ENCODE measurements around the gene CALCB.
A peak's percentile ranks its signal among the peaks of the same experiment; 100 is the strongest.

CALCB gene

DNA sequence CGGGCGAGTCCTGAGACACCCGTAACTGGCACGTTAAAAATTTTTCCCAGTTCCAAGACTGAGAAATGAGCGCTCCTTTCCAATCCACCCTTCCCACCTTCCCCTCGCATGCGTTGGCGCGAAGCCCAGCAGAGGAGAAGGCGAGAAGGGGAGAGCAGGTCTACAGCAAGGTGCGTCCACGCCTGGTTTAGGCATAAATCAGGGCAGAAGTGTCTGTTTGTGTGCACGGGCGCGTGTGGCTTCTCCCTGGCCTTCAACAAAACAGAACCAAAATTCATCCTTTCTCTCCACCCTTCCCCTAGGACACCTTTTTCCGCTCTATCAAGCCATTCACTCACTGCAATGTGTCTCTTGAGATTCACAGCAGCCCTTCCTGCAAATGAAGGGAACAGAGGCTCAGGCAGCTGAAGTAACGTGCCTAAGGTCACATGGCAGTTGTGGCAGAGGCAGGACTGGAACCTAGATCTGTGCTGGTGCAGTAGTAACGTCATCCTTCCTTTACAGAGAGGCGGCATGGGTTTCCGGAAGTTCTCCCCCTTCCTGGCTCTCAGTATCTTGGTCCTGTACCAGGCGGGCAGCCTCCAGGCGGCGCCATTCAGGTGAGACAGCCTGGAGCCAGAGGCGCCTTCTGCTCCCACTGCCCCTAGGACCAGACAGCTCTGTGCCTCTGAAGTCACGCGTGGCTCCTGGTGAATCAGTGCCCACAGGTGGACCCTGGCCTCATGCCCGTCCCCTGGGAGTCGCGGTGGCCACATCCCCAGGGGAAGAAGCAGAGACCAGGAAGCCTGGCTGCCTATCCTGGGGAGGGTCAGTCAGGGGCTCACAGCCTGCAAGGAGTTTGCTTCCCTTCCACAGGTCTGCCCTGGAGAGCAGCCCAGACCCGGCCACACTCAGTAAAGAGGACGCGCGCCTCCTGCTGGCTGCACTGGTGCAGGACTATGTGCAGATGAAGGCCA is 1.1 kb downstream of the CALCB start:
- peak; percentile 51 to 90 (median 61) for DNase-seq

GRCh38 chr11:15075162-15075526 is 1.8 kb downstream of the CALCB start:
- DNase-seq: no peak

DNA sequence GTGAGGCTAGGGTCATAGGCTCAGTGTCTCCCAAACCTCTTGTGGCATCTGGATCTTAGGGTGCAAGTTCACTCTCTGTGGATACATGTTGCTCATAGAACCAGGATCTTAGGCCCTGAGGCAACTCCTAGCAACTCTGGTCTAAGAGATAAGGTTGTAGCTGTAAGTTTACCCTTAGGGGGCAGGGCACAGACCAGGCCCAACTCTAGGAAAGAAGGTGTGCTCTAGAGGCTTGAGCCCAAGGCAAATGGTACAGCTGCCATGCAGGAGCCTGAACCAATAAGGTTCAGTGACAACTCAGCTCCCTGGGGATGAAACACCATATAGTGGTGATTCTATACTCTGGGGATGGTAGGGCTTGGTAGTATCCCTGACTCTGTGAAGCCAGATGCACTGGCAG is 17.8 kb downstream of the CALCB start:
- DNase-seq: no peak

DNA sequence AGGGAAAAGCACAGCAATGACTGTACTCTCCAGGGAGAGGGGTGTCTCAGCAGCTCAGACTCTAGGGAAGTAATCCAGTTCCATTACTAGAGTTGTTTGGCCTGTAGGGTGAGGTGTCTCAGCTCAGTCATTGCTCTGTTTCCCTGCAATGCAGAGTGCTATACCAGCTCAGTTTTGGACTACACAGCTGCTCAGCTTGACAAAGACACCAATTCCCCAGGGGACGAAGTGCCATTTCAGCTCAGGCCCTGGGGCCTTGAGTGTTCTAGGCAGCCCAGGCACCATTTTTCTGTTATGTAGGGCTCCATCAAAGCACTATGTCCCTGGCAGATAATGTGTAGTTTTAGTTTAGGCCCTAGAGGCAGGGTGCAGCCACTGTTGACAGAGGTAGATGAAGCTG is 18.2 kb downstream of the CALCB start:
- DNase-seq: no peak

DNA sequence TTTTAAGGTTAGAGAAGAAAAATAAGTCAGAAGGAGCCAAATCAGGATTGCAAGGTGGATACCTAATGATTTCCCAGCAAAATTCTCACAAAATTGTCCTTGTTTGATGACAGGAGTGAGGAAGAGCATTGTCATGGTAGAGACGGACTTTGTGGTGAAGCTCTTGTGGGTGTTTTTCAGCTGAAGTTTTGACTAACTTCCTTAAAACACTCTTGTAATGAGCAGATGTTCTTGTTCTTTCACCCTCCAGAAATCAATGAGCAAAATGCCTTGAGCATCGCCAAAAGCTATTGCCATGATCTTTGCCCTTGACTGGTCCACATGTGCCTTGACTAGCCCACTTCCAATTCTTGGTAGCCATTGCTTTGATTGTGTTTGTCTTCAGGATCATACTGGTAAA is 20.0 kb downstream of the CALCB start:
- DNase-seq: peak in 1 of 5 experiments; percentile 37

- DNase-seq: no peak
Measured at GRCh38 chr11:15095736-15096228, 22.4 kb downstream of the CALCB start.

DNA sequence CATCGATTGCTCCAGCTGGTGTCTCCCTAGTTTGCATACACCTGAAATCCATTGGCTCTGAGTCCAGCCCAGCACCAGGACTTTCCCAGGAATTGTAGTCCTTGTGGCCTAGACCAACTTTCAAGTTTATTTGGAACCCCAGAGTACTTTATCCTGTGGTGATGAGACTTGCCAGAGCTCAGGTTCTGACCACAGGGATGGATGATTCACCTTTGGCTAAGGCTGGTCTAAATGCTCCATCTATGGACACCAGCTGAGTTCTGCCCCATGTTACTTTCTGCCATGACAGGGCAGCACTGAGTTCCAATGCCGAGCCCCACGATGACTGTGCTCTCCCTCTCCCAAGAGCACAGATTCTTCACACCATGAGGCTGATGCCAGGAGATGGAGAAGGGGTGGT is 24.0 kb downstream of the CALCB start:
- DNase-seq: no peak

DNA sequence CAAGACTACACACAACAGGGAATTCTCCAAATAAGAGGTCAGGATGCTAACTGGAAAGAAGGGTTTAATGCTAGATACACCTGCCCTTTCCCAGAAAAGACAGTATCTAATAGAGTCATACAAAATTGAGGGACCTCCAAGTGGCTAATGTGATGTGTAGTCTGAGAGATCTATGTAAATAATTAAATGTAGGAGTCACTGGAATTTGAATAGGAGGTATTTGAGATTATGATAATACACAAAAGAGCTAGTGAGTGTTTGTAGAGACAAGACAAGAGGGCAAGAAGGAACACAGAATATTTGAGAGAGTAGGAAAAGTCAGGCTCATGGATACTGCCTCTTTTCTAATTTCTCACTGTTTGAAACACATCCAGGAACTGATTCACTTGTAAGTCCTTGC is 25.9 kb downstream of the CALCB start:
- DNase-seq: no peak

- peak in 3 of 5 experiments; percentile 11 to 36 (median 13) for DNase-seq
Measured at GRCh38 chr11:15101072-15101709, 27.8 kb downstream of the CALCB start.

DNA sequence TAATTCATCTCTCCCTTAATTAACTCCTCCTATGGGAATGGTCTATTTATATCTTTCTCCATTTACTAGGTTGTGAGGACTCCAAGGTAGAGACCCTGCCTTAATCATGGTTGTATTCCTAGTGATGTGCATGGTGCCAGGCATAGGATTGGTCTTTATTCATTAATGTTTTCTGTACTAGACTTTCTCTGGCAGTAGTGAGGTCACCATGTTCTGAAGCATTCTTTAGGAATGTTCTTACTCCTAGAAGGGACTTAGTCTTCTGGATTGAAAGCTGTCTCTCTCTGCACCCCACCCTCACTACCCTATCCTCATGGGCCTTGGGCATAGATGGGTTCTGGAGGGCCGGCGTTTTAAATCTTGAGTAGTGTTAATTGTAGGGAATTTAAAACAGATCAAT is 30.8 kb downstream of the CALCB start:
- no peak for DNase-seq

DNA sequence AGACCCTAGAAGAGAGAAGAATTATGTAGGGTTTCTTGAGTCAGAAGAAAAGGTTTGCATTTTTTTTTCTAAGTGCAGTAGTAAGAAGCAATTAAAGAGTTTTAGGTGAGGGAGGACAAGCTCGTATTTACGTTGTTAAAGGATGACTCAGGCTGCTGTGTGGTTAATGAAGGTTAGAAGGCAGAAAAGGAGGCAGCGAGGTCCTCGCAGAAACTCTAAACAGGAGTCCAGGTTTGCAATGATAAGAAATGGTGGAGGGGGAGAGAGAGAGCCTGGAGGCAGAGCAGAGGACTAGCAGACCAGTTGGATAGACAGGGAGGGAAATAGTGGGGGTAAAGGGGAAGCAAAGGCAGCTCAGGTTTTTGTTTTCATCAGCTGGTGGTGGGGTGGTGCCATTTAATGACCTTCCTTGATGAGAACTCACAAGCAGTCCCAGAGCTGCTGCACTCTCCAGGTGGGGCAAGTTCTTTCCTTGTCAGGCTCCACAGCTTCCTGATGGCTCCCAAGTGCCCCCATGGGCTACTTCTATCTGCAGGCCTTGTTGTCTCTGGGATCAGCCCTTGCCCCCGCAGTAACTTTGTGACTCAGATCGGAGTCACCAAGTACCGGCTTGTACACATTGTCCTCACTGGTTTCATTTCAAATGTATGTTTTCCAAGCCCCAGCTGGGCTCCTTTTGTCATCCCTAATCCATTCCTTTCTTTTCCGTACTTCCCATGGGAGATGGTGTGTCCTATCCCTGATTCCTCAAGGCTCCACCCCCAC is 33.0 kb downstream of the CALCB start:
- DNase-seq: no peak

- DNase-seq: no peak
Measured at GRCh38 chr11:15107730-15108515, 34.5 kb downstream of the CALCB start.

GRCh38 chr11:15108592-15109130 is 35.3 kb downstream of the CALCB start:
- no peak for DNase-seq

- no peak for DNase-seq
Measured at GRCh38 chr11:15109602-15110001, 36.2 kb downstream of the CALCB start.

GRCh38 chr11:15111215-15111614 is 37.8 kb downstream of the CALCB start:
- DNase-seq: no peak

DNA sequence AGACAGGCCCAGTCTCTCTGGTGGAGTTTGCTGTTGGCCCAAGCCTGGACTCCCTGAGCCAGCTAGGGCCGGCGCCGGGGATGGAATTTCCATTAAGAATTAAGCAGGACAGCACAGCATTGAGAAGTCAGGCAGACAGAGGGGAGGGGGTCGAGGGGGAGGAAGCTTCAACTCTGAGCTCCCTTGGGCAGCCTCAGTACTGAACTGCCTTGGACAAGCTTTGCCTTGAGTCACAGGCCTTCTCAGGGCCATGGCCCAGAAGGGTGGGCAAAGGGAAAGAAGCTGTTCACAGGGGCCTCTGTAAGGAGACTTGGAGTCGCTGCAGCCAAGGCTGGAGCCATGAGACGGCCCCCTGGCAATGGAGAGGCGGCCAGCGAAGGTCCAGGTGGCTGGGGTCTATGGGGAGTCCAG is 38.7 kb downstream of the CALCB start:
- DNase-seq: no peak

GRCh38 chr11:15113381-15113780 is 40.0 kb downstream of the CALCB start:
- peak in 1 of 5 experiments; percentile 45 for DNase-seq

- no peak for DNase-seq
Measured at GRCh38 chr11:15114501-15115475, 41.4 kb downstream of the CALCB start, which contains the start of gene INSC. Gene INSC (plus strand): TSS chr11:15114923. CDS start chr11:15149175, 34,252 bp downstream.

- DNase-seq: no peak
Measured at GRCh38 chr11:15115686-15116085, 42.3 kb downstream of the CALCB start.

DNA sequence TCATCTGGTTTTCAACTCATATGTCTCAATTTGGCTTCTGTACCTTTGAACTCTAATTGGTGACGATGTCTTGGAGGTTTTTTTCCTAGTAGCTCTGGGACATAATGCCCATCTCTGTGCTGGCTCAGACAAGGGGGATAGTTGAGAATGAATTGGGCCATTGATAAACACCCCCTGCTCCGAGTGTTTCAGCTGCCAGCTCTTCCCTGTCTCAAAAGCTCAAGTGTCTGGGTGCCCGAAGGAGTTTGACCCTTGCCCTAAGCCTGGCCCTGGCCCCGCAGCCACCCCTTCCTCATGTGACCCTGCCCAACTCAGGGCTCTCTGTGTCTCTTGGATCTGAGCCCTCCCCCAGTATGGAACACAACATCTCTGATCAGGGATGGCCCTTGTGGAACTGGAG is 44.4 kb downstream of the CALCB start:
- no peak for DNase-seq

DNA sequence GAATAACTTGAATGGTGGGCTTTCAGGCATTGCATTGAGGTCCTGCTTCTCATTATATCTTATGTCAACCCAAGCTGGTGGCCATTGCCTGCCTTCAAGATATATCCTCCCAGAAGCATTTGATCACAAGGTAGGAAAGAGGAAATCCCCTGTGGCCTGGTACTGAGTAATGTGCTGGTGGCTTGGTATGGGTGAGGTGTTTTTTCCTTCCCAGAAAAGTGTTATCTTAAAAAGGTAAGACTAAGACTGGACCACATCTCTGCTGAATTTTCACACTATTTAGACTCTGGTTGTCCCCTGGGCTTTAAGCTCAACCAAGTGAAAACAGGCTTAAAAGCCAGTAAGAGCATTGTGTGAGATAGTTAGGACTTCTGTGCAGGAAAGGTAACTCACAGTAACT is 45.0 kb downstream of the CALCB start:
- DNase-seq: no peak

Measured in T-helper 2 cell (primary cell).